ENCODE data around the gene BBC3. TPM values are rescaled to one million over a fixed set of nuclear protein-coding genes. Genes with fewer than 3 reads are reported as not detected.

BBC3 gene
- polyA plus RNA-seq, 2 of the 4 experiments (the other 2 are of a cell fraction), result 6.0 to 8.9 TPM

DNA sequence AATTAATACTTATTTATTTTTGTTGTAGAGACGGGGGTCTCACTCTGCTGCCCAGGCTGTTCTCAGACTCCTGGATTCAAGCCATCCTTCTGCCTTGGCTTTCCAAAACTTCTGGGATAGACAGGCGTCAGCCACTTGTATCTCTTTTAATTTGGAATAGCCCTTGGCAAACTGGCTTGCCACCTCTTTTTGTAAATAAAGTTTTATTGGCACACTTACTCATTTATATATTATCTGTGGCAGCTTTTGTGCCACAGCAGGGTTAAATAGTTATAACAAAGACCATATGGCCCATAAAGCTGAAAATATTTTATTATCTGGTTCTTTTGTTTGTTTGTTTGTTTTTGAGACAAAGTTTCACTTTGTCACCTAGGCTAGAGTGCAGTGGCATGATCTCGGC, 30.5 kb downstream of the BBC3 start:
- FAIRE-seq (no peak), DNase-seq (ENCODE audit: low read depth in 1 of 2, low spot score in 1 of 2) (no peak), ATAC-seq (no peak)
- WGBS (ENCODE audit: missing lambda C conversion rate), result 84% methylated on average over 3 of the region's 3 CpGs
- CTCF ChIA-PET, result interaction anchor here (0.5 to 8.2 kb wide), 8 partner anchors 11 to 326 kb away, joined by 3 to 114 read pairs (median 3); no protein-coding TSS in a partner anchor
- Histone ChIP-seq H3K4me3 (no peak overlapping the region), H3K9me3 (no peaks in the 10 kb centered on the region), H3K4me2 (no peak overlapping the region), H3K27ac (no peak overlapping the region), H3K4me1 (peaks cover 10% of the 10 kb centered on the region; the same call in 2 of the 3 replicates)
- TF ChIP-seq ELK1 (IDR thresholded peaks at IDR 0.05; ENCODE audit: low read depth, low read length), result no peak
- POLR2A ChIA-PET, result interaction anchor here (1.2 kb wide), 1 partner anchor 56 kb away, joined by 3 read pairs; the partner anchor contains the start of gene CCDC9

DNA sequence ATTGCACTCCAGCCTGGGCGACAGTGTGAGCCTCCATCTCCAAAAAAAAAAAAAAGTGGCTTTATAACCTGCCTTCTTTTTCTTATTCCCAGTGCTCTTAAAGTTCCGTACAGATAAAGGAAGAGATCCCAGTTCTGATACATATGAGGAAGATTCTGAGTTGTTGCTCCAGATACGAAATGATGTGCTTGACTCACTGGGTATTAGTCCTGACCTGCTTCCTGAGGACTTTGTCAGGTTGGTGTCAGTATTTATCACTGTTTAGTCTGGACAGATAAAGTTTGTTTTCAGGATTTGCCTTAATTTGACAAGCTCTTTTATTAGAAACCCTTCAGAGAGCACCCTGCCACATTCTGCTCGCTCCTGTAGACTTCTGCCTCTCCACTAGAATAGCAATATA, 33.9 kb downstream of the BBC3 start:
- no peak overlapping the region for H3K4me2 ChIP-seq
- no peak for FAIRE-seq
- no peaks in the 10 kb centered on the region for H3K4me1 ChIP-seq
- DNase-seq (ENCODE audit: low read depth in 1 of 2, low spot score in 1 of 2), result no peak
- no peak for TF ChIP-seq HMGXB4 (CRISPR knock-in tag; IDR thresholded peaks at IDR 0.05; ENCODE audit: borderline replicate concordance)
- no peak for TF ChIP-seq KDM1A (IDR thresholded peaks at IDR 0.05; ENCODE audit: low read depth)
- TF ChIP-seq, protein P1, sequence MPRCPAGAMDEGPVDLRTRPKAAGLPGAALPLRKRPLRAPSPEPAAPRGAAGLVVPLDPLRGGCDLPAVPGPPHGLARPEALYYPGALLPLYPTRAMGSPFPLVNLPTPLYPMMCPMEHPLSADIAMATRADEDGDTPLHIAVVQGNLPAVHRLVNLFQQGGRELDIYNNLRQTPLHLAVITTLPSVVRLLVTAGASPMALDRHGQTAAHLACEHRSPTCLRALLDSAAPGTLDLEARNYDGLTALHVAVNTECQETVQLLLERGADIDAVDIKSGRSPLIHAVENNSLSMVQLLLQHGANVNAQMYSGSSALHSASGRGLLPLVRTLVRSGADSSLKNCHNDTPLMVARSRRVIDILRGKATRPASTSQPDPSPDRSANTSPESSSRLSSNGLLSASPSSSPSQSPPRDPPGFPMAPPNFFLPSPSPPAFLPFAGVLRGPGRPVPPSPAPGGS (IDR thresholded peaks at IDR 0.05), result no peak
- no peak for TF ChIP-seq TFCP2L1 (CRISPR knock-in tag; IDR thresholded peaks at IDR 0.05)
- no peak for TF ChIP-seq JUN (IDR thresholded peaks at IDR 0.05)
- TF ChIP-seq, protein P2, sequence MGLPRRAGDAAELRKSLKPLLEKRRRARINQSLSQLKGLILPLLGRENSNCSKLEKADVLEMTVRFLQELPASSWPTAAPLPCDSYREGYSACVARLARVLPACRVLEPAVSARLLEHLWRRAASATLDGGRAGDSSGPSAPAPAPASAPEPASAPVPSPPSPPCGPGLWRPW (IDR thresholded peaks at IDR 0.05), result no peak
- TF ChIP-seq EP300 (IDR thresholded peaks at IDR 0.05), result no peak
- no peak for TF ChIP-seq NR3C1 (IDR thresholded peaks at IDR 0.05)
- no peak for TF ChIP-seq CHD2 (IDR thresholded peaks at IDR 0.05; ENCODE audit: low read length, partially characterized antibody)
- TF ChIP-seq ZNF302 (CRISPR knock-in tag; IDR thresholded peaks at IDR 0.05), result no peak
- no peak for TF ChIP-seq SMC3 (IDR thresholded peaks at IDR 0.05)
- TF ChIP-seq ZFP36 (IDR thresholded peaks at IDR 0.05; ENCODE audit: borderline replicate concordance, partially characterized antibody), result no peak
- no peak for TF ChIP-seq HOXA7 (CRISPR knock-in tag; IDR thresholded peaks at IDR 0.05)
- no peak for TF ChIP-seq POLR2A (IDR thresholded peaks at IDR 0.05; ENCODE audit: low read length)
- no peak for TF ChIP-seq HEYL (CRISPR knock-in tag; IDR thresholded peaks at IDR 0.05)
- no peak for TF ChIP-seq RFX5 (IDR thresholded peaks at IDR 0.05)
- no peak for TF ChIP-seq ESRRA (IDR thresholded peaks at IDR 0.05; ENCODE audit: borderline replicate concordance, low read length)
- H3K27ac ChIP-seq, result no peak overlapping the region
- no peak overlapping the region for H3K4me3 ChIP-seq
- ATAC-seq, result no peak
- 96% methylated on average over 4 of the region's 4 CpGs for WGBS (ENCODE audit: missing lambda C conversion rate)
- CTCF ChIA-PET, result interaction anchor here (3.3 to 8.2 kb wide), 3 partner anchors 14 to 50 kb away, joined by 13 to 114 read pairs (median 21); no protein-coding TSS in a partner anchor
- H3K9me3 ChIP-seq, result no peaks in the 10 kb centered on the region
- POLR2A ChIA-PET, result no interaction called here

DNA sequence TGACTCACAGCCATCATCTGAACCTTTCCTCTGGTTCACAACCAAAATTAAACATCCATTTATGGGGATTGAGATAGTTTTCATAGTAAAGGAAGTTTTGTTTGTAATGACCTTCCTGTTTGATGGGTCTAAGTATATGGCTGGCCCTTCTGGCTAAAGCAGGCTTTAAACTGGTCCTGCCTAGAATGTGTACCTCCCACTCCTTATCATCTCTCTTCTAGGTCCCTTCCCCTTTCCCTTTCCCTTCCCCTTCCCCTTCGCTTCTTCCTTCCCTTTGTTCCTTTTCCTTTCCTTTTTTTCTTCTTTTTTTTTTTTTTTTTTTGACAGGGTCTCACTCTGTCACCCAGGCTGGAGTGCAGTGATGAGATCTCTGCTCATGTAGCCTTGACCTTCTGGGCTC, 35.6 kb downstream of the BBC3 start:
- H3K4me1 ChIP-seq, result peaks cover 11% of the 10 kb centered on the region
- H3K4me3 ChIP-seq, result no peak overlapping the region
- ATAC-seq (no peak), DNase-seq (ENCODE audit: low read depth in 1 of 2, low spot score in 1 of 2) (no peak), FAIRE-seq (no peak)
- TF ChIP-seq CBX8 (IDR thresholded peaks at IDR 0.05), result no peak
- TF ChIP-seq TP53 (CRISPR knock-in tag; IDR thresholded peaks at IDR 0.05), result no peak
- no peak for TF ChIP-seq SREBF2 (IDR thresholded peaks at IDR 0.05)
- TF ChIP-seq ZFP36 (IDR thresholded peaks at IDR 0.05; ENCODE audit: borderline replicate concordance, partially characterized antibody), result no peak
- no peak for TF ChIP-seq RARB (CRISPR knock-in tag; IDR thresholded peaks at IDR 0.05)
- ChIA-PET CTCF (interaction anchor here (0.7 to 8.2 kb wide), 4 partner anchors 16 to 540 kb away, joined by 3 to 114 read pairs (median 17); no protein-coding TSS in a partner anchor), POLR2A (no interaction called here)
- H3K9me3 ChIP-seq, result no peaks in the 10 kb centered on the region
- H3K27ac ChIP-seq, result no peak overlapping the region
- H3K4me2 ChIP-seq, result no peak overlapping the region
- WGBS (ENCODE audit: missing lambda C conversion rate), result 100% methylated on average over 1 of the region's 1 CpG

Data from A549 (cell line).